Cardiac fibroblast (primary cell): Measurements from ENCODE around the gene LY6G5B.

Experiments
- DNase-seq, 2 donors: peaks; one replicate each; pipeline versions ENCODE4 v3.0.0 to v3.0.0-alpha.2; 2010; ENCODE audit warnings: low read depth in 2 of 2
- H3K4me3 ChIP-seq, 2 donors: replicated peaks in 1 of 2; 1 replicate in 1 of 2; 2 replicates in 1 of 2; pipeline ENCODE4 v1.5.1; 2011; ENCODE audit warnings: low read depth in 2 of 2, low read length in 2 of 2, mild to moderate bottlenecking in 2 of 2, moderate library complexity in 1 of 2
- CTCF ChIP-seq: IDR thresholded peaks from one replicate; pipeline ENCODE4 v1.5.1; 2011; ENCODE audit warnings: low read depth, mild to moderate bottlenecking, low read length, inconsistent platforms

LY6G5B gene

GRCh38 chr6:31666337-31666965 lies 3.3 kb upstream of the LY6G5B start:
- TF ChIP-seq CTCF: no peak
- peak overlapping the region; percentile 92 to 98 for H3K4me3 ChIP-seq
- DNase-seq: no peak

- no peak for TF ChIP-seq CTCF
- no peak overlapping the region for H3K4me3 ChIP-seq
- DNase-seq: no peak
These were observed 6.6 kb downstream of the LY6G5B start for GRCh38 chr6:31676322-31676903.

- no peak overlapping the region for H3K4me3 ChIP-seq
- TF ChIP-seq CTCF: no peak
- DNase-seq: no peak
These were observed 7.1 kb downstream of the LY6G5B start for GRCh38 chr6:31676904-31677303.

GRCh38 chr6:31677955-31678354 lies 8.2 kb downstream of the LY6G5B start:
- no peak overlapping the region for H3K4me3 ChIP-seq
- no peak for TF ChIP-seq CTCF
- DNase-seq: no peak

GRCh38 chr6:31680226-31681134 lies 10.7 kb downstream of the LY6G5B start, which contains the start of gene LY6G5C:
Gene LY6G5C (minus strand): TSS chr6:31681067. CDS start chr6:31680373, 694 bp downstream.
- H3K4me3 ChIP-seq: peak within 1 kb of the TSS; percentile 44 to 54
- DNase-seq: peak; percentile 92 to 95
- peak; percentile 79 for TF ChIP-seq CTCF

- peak overlapping the region; percentile 44 to 54 for H3K4me3 ChIP-seq
- DNase-seq: peak in 1 of 2 donors; percentile 36
- TF ChIP-seq CTCF: peak; percentile 30
These were observed 11.4 kb downstream of the LY6G5B start for GRCh38 chr6:31681135-31681671.
